Activated T-cell treated with anti-CD3 and anti-CD28 coated beads, Interleukin-2, amount 50 U/mL, for 24 hours (primary cell): ENCODE results near the gene CD109.
"Not testable (repeated sequence)": the region's sequence is repeated elsewhere in the genome, so short reads cannot be mapped to it uniquely, and the experiment has no call there.

ENCODE experiments used
- DNase-seq: peaks from one replicate; pipeline ENCODE4 v3.0.0-alpha.2; 2020
- H3K27ac Mint-ChIP-seq: 2 replicates; pipeline ENCODE4 v1.8.0; 2020; ENCODE audit warnings: mild to moderate bottlenecking, mixed read lengths
- H3K27me3 Mint-ChIP-seq: 2 replicates; pipeline ENCODE4 v1.8.0; 2020; ENCODE audit warnings: mixed read lengths
- H3K36me3 Mint-ChIP-seq: 2 replicates; pipeline ENCODE4 v1.8.0; 2020; ENCODE audit warnings: low read depth, mixed read lengths
- H3K4me1 Mint-ChIP-seq: 2 replicates; pipeline ENCODE4 v1.8.0; 2020; ENCODE audit warnings: low read depth, mixed read lengths
- H3K4me3 Mint-ChIP-seq: 2 replicates; pipeline ENCODE4 v1.8.0; 2020; ENCODE audit warnings: mild to moderate bottlenecking, moderate library complexity, mixed read lengths
- H3K9me3 Mint-ChIP-seq: 2 replicates; pipeline ENCODE4 v1.8.0; 2020; ENCODE audit warnings: mixed read lengths

Gene CD109

DNA sequence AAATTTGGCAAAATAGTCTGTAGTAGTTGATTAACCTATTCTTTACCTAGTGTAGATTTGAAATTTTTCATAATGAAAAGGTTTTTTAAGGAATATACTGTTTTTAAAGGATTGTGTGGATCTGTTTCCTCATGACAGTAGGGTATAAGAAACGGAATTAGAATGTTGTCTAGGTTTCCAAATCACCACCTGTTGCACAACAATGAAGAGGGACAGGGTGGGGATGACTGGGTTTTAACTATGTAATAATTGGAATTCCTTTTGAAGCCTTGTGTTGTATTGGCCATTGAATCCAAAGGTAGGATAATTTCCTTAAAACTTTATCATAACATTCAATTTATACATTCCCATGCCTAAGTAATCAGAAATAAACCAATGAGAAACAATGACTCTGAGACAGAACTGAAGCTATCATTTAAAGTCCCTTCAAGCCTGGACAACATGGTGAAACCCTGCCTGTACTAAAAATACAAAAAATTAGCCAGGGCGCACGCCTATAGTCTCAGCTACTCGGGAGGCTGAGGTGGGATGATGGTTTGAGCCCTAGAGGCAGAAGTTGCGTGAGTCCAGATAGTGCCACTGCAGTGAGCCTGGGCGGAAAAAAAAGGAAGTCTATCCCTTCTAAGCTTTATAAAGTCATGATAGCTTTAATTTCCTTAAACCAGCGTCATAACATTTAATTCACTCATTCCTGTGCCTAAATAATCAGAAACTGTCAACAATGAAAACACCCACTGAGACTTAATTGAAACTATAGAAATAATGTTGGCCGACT is 23.9 kb upstream of the CD109 start:
- H3K27me3 Mint-ChIP-seq, result peaks cover 36% of the 10 kb centered on the region

GRCh38 chr6:73675466-73676098 is 20.4 kb upstream of the CD109 start:
- H3K36me3 Mint-ChIP-seq, result no peaks in the 10 kb centered on the region
- H3K9me3 Mint-ChIP-seq, result no peaks in the 10 kb centered on the region
- H3K27ac Mint-ChIP-seq, result no peak overlapping the region
- H3K4me3 Mint-ChIP-seq, result no peak overlapping the region
- DNase-seq, result peak; percentile 67
- peaks cover 3% of the 10 kb centered on the region for H3K4me1 Mint-ChIP-seq
- H3K27me3 Mint-ChIP-seq, result peaks cover 27% of the 10 kb centered on the region

More for the DNA sequence above, 23.9 kb upstream of the CD109 start:
- Mint-ChIP-seq H3K9me3 (no peaks in the 10 kb centered on the region), H3K4me3 (no peak overlapping the region), H3K27ac (no peak overlapping the region), H3K36me3 (no peaks in the 10 kb centered on the region), H3K4me1 (peaks cover 6% of the 10 kb centered on the region)
- no peak for DNase-seq

DNA sequence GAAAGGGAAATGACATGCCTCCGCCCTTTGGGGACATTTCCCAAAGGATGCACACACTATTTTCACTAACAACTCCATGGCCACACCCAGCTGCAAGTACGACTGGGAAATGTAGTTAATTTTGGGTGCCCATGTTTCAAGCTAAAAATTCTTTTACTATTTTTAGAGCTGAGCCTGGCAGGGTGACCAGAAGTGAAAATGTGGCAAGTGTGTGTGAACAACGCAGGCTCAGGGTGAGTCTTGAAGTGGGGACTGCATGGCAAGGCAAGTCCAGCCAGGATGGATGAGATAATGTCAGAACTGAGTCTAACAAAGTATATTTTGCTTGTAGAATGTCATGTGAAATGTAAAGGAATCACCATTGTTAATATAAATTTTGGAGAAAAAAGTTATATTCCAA is 17.0 kb upstream of the CD109 start:
- Mint-ChIP-seq H3K4me3 (no peak overlapping the region), H3K36me3 (no peaks in the 10 kb centered on the region), H3K27me3 (peaks cover 20% of the 10 kb centered on the region), H3K4me1 (peaks cover 3% of the 10 kb centered on the region), H3K27ac (no peak overlapping the region), H3K9me3 (peaks cover 11% of the 10 kb centered on the region)
- no peak for DNase-seq

DNA sequence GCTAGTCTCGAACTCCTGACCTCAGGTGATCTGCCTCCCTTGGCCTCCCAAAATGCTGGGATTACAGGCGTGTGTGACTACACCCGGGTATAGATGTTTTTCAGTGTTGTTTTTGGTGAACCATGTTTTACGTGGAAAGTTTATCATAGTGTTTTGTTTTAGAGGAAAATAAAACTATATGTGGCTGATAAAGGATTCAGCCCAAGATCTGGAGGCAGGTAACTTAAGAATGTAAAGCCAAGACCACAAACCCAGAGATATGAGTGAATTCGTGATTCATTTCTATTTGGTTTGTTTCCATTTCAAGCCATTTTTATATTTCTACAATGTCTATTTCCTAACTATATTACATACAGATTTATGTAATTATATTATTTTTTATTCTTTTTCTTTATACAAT is 16.2 kb upstream of the CD109 start:
- not testable (repeated sequence) for H3K4me1 Mint-ChIP-seq, H3K36me3 Mint-ChIP-seq, H3K27ac Mint-ChIP-seq, DNase-seq, H3K4me3 Mint-ChIP-seq
- Mint-ChIP-seq H3K9me3 (peaks cover 12% of the 10 kb centered on the region), H3K27me3 (peaks cover 21% of the 10 kb centered on the region)

DNA sequence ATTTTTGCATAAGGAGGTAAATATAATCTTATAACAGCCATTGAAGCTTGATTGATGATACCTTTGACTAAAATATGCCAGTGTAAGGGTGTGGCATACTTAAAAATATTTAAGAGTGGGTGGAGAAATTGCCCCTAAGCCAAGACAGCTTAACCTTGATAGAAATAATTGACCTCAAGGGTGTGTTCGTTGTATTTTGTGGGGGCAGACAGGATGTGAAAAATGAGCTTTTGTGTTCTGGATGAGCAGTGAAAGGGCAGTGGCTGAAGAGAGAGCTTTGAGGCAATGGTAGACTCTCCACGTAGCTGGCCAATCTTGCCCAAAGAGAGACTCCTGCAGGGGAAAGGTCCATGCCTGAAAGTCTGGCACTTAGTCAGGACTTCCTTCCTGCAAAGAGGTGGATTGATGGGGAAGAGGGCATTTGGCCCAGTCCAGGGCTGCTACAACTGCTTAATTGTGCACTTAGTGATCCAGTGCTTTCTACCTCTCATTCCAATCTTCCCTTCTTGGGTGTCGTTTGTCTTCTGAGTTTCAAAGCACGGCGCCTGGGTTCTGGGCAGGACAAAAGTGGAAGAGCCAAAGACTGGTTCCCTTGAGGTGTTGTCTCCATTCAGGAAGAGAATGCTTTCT is 15.6 kb upstream of the CD109 start:
- no peaks in the 10 kb centered on the region for H3K36me3 Mint-ChIP-seq
- no peak for DNase-seq

DNA sequence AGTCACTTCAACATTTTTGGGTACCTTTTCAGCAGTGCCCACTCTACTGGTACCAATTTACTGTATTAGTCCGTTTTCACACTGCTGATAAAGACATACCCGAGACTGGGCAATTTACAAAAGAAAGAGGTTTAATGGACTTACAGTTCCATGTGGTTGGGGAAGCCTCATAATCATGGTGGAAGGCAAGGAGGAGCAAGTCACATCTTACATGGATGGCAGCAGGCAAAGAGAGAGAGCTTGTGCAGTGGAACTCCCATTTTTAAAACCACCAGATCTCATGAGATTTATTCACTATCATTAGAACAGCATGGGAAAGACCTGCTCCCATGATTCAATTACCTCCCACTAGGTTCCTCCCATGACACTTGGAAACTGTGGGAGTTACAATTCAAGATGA is 12.4 kb upstream of the CD109 start:
- not testable (repeated sequence) for H3K4me3 Mint-ChIP-seq, H3K27ac Mint-ChIP-seq, DNase-seq, H3K36me3 Mint-ChIP-seq, H3K4me1 Mint-ChIP-seq
- H3K9me3 Mint-ChIP-seq, result peaks cover 12% of the 10 kb centered on the region
- peaks cover 37% of the 10 kb centered on the region for H3K27me3 Mint-ChIP-seq

More for the DNA sequence above, 15.6 kb upstream of the CD109 start:
- Mint-ChIP-seq H3K4me3 (no peak overlapping the region), H3K27me3 (peaks cover 20% of the 10 kb centered on the region), H3K9me3 (peaks cover 12% of the 10 kb centered on the region), H3K27ac (no peak overlapping the region), H3K4me1 (peaks cover 3% of the 10 kb centered on the region)

- peaks cover 11% of the 10 kb centered on the region for H3K9me3 Mint-ChIP-seq
- H3K4me1 Mint-ChIP-seq, result peaks cover 9% of the 10 kb centered on the region
- peaks cover 50% of the 10 kb centered on the region for H3K27me3 Mint-ChIP-seq
- no peak overlapping the region for H3K27ac Mint-ChIP-seq
- H3K36me3 Mint-ChIP-seq, result no peaks in the 10 kb centered on the region
- H3K4me3 Mint-ChIP-seq, result no peak overlapping the region
- no peak for DNase-seq
These were observed 7.7 kb upstream of the CD109 start for GRCh38 chr6:73688351-73688750.

- no peak overlapping the region for H3K27ac Mint-ChIP-seq
- DNase-seq, result no peak
- H3K4me3 Mint-ChIP-seq, result no peak overlapping the region
- H3K9me3 Mint-ChIP-seq, result peaks cover 4% of the 10 kb centered on the region
- H3K36me3 Mint-ChIP-seq, result no peaks in the 10 kb centered on the region
- peaks cover 18% of the 10 kb centered on the region for H3K4me1 Mint-ChIP-seq
- H3K27me3 Mint-ChIP-seq, result peaks cover 53% of the 10 kb centered on the region
These were observed 5.9 kb upstream of the CD109 start for GRCh38 chr6:73690056-73690455.

DNA sequence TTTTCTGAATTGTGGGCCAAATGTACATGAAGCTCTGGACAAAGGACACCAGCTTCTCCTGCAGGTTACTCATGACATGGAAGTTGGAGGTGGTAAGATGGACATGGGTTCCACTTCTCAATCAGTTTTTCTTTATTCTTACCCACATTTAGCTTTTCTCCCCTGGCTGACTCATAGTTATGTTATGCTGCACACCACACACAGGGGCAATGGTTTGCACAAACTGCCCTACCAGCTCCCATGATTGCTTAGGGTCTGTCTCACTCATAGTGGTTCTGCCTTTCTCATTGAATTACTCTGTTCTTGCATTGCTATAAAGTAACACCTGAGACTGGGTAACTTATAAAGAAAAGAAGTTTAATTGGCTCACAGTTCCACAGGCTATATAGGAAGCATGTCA is 4.5 kb upstream of the CD109 start:
- peaks cover 47% of the 10 kb centered on the region for H3K27me3 Mint-ChIP-seq
- no peak overlapping the region for H3K27ac Mint-ChIP-seq
- H3K4me3 Mint-ChIP-seq, result no peak overlapping the region
- peaks cover 27% of the 10 kb centered on the region for H3K4me1 Mint-ChIP-seq
- peaks cover 4% of the 10 kb centered on the region for H3K9me3 Mint-ChIP-seq
- H3K36me3 Mint-ChIP-seq, result peaks cover 5% of the 10 kb centered on the region
- DNase-seq, result no peak

GRCh38 chr6:73694711-73695411 is 1.1 kb upstream of the CD109 start:
- peaks cover 54% of the 10 kb centered on the region for H3K4me1 Mint-ChIP-seq
- DNase-seq, result peak; percentile 57

DNA sequence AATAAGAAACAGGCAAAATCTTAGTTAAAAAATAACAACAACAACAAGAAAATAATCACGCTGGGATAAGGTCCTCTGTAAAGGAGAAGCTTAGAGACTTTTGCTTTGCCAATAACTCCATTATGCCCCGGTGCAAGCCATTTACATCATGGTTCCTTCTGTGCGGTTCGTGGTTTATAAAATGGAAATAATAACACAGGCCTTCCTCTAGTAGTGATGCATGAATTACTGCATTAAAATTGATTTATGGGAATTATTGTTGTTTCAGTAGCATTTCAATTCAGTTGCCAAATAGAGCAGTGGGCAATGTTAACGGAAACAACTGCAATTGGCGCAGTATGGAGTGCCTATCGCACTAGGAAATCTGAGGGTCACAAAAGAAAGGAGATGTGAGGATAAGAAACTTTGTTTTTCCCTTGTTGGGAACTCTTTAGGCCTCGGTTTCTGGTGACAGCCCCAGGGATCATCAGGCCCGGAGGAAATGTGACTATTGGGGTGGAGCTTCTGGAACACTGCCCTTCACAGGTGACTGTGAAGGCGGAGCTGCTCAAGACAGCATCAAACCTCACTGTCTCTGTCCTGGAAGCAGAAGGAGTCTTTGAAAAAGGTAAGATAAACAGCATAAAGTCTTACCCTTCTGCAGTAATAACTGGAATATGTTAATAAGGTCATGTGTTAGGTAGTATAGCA is 1.1 kb downstream of the CD109 start:
- Mint-ChIP-seq H3K27ac (peak overlapping the region; percentile 95), H3K4me3 (peak overlapping the region; percentile 87), H3K9me3 (peaks cover 4% of the 10 kb centered on the region), H3K4me1 (peaks cover 55% of the 10 kb centered on the region), H3K27me3 (peaks cover 28% of the 10 kb centered on the region), H3K36me3 (peaks cover 48% of the 10 kb centered on the region)
- DNase-seq, result no peak

More at GRCh38 chr6:73694711-73695411, 1.1 kb upstream of the CD109 start:
- Mint-ChIP-seq H3K27ac (peak overlapping the region; percentile 97), H3K4me3 (peak overlapping the region; percentile 87), H3K9me3 (peaks cover 4% of the 10 kb centered on the region), H3K36me3 (peaks cover 30% of the 10 kb centered on the region), H3K27me3 (peaks cover 40% of the 10 kb centered on the region)

GRCh38 chr6:73699676-73700459 is 3.9 kb downstream of the CD109 start:
- Mint-ChIP-seq H3K36me3 (peaks cover 69% of the 10 kb centered on the region), H3K4me3 (no peak overlapping the region), H3K27me3 (peaks cover 24% of the 10 kb centered on the region), H3K9me3 (no peaks in the 10 kb centered on the region), H3K4me1 (peaks cover 72% of the 10 kb centered on the region), H3K27ac (no peak overlapping the region)
- DNase-seq, result no peak

GRCh38 chr6:73702444-73702843 is 6.4 kb downstream of the CD109 start:
- H3K4me3 Mint-ChIP-seq, result no peak overlapping the region
- H3K27me3 Mint-ChIP-seq, result peaks cover 24% of the 10 kb centered on the region
- peaks cover 58% of the 10 kb centered on the region for H3K36me3 Mint-ChIP-seq
- H3K4me1 Mint-ChIP-seq, result peaks cover 52% of the 10 kb centered on the region
- H3K9me3 Mint-ChIP-seq, result no peaks in the 10 kb centered on the region
- H3K27ac Mint-ChIP-seq, result no peak overlapping the region
- no peak for DNase-seq
